ENCODE measurements around the gene PCSK1.

PCSK1 gene

GRCh38 chr5:96433066-96433447 is at the start of gene PCSK1:
TSS of gene PCSK1 (minus strand) at chr5:96433248. CDS start at chr5:96433042, 206 bp downstream.
- no peak for DNase-seq

GRCh38 chr5:96481867-96482266 is 48.8 kb upstream of the PCSK1 start:
- DNase-seq, result no peak

GRCh38 chr5:96481009-96481786 is 48.1 kb upstream of the PCSK1 start:
- no peak for DNase-seq

- DNase-seq, result no peak
Measured at GRCh38 chr5:96478983-96479382, 45.9 kb upstream of the PCSK1 start.

GRCh38 chr5:96476654-96477053 is 43.6 kb upstream of the PCSK1 start:
- no peak for DNase-seq

GRCh38 chr5:96474073-96474472 is 41.0 kb upstream of the PCSK1 start:
- DNase-seq, result no peak

GRCh38 chr5:96473155-96473554 is 40.1 kb upstream of the PCSK1 start:
- DNase-seq, result no peak

GRCh38 chr5:96470785-96471184 is 37.7 kb upstream of the PCSK1 start:
- no peak for DNase-seq

- no peak for DNase-seq
Measured at GRCh38 chr5:96468956-96469355, 35.9 kb upstream of the PCSK1 start.

- DNase-seq, result no peak
Measured at GRCh38 chr5:96463091-96463490, 30.0 kb upstream of the PCSK1 start.

- no peak for DNase-seq
Measured at GRCh38 chr5:96459313-96460121, 26.5 kb upstream of the PCSK1 start.

GRCh38 chr5:96458176-96458575 is 25.1 kb upstream of the PCSK1 start:
- no peak for DNase-seq

- DNase-seq, result no peak
Measured at GRCh38 chr5:96455789-96456188, 22.7 kb upstream of the PCSK1 start.

- DNase-seq, result no peak
Measured at GRCh38 chr5:96453394-96453793, 20.3 kb upstream of the PCSK1 start.

- DNase-seq, result no peak
Measured at GRCh38 chr5:96447949-96448348, 14.9 kb upstream of the PCSK1 start.

GRCh38 chr5:96440185-96440538 is 7.1 kb upstream of the PCSK1 start:
- no peak for DNase-seq

GRCh38 chr5:96439477-96440184 is 6.6 kb upstream of the PCSK1 start:
- DNase-seq, result peak; percentile 66

- no peak for DNase-seq
Measured at GRCh38 chr5:96434201-96434645, 1.2 kb upstream of the PCSK1 start.

GRCh38 chr5:96432216-96433065 is 607 bp downstream of the PCSK1 start:
- DNase-seq, result no peak

- peak; percentile 7 for DNase-seq
Measured at GRCh38 chr5:96431376-96432187, 1.5 kb downstream of the PCSK1 start.

GRCh38 chr5:96427824-96428223 is 5.2 kb downstream of the PCSK1 start:
- DNase-seq, result no peak

- no peak for DNase-seq
Measured at GRCh38 chr5:96426831-96427230, 6.2 kb downstream of the PCSK1 start.

Data from inflammatory macrophage treated with lipopolysaccharide for 4 hours (primary cell).